GM12878 (cell line): ENCODE results near the gene RAB13. TPM values are rescaled to one million over a fixed set of nuclear protein-coding genes. Genes with fewer than 3 reads are reported as not detected.

Experiments used
- ASH2L ChIP-seq: fragments of 300-600, 200-600 bp; sonication (generic); IDR thresholded peaks from 2 replicates; pipeline ENCODE4 v1.6.1; 2017; ENCODE audit warnings: low read depth, mild to moderate bottlenecking, borderline replicate concordance
- BHLHE40 ChIP-seq, 2 experiments: fragments of 450-650 bp in 1 of 2; IDR thresholded peaks; 2 replicates each; pipeline ENCODE4 v1.6.1; 2011 to 2017; ENCODE audit warnings: low read depth in 2 of 2, borderline replicate concordance in 1 of 2, improper control_type of control experiment in 1 of 2, low read length in 1 of 2, mild to moderate bottlenecking in 1 of 2
- BRCA1 ChIP-seq: IDR thresholded peaks from 2 replicates; pipeline ENCODE4 v1.6.1; 2011; ENCODE audit warnings: low read depth, low read length, improper control_type of control experiment
- CBFB ChIP-seq: IDR thresholded peaks from 2 replicates; pipeline ENCODE4 v1.6.1; 2016; ENCODE audit warnings: antibody characterized with exemption, low read depth
- CHD2 ChIP-seq: IDR thresholded peaks from 2 replicates; pipeline ENCODE4 v1.6.1; 2011; ENCODE audit warnings: low read depth, low read length, improper control_type of control experiment, borderline replicate concordance
- DPF2 ChIP-seq: fragments of 450-650 bp; IDR thresholded peaks from 2 replicates; pipeline ENCODE4 v1.6.1; 2017; ENCODE audit warnings: mild to moderate bottlenecking
- EGR1 ChIP-seq, 2 experiments: IDR thresholded peaks; 1 replicate in 1 of 2; 2 replicates in 1 of 2; pipeline ENCODE4 v1.6.1; 2011 to 2012; ENCODE audit warnings: low read depth in 2 of 2, low read length in 2 of 2, borderline replicate concordance in 1 of 2, mild to moderate bottlenecking in 1 of 2, moderate library complexity in 1 of 2
- GABPA ChIP-seq: IDR thresholded peaks from 2 replicates; pipeline ENCODE4 v1.6.1; 2014; ENCODE audit warnings: antibody characterized with exemption, low read depth, mild to moderate bottlenecking, inconsistent platforms
- GATAD2B ChIP-seq: fragments of 450-650 bp; conservative IDR thresholded peaks from 2 replicates; pipeline ENCODE4 v1.6.1; 2017; ENCODE audit warnings: low read depth, mild to moderate bottlenecking, moderate library complexity
- HCFC1 ChIP-seq: fragments of 150-350 bp; IDR thresholded peaks from 2 replicates; pipeline ENCODE4 v1.6.1; 2014; ENCODE audit warnings: low read length
- IRF4 ChIP-seq: IDR thresholded peaks from 2 replicates; pipeline ENCODE4 v1.6.1; 2011; ENCODE audit warnings: low read depth, low read length
- MAX ChIP-seq: IDR thresholded peaks from 2 replicates; pipeline ENCODE4 v1.6.1; 2012; ENCODE audit warnings: low read depth, low read length, improper control_type of control experiment
- MTA3 ChIP-seq: IDR thresholded peaks from 2 replicates; pipeline ENCODE4 v1.6.1; 2012; ENCODE audit warnings: low read length, inconsistent platforms, borderline replicate concordance
- NBN ChIP-seq: fragments of 450-650 bp; IDR thresholded peaks from 2 replicates; pipeline ENCODE4 v1.6.1; 2016
- NRF1 ChIP-seq: conservative IDR thresholded peaks from 2 replicates; pipeline ENCODE4 v1.6.1; 2011; ENCODE audit warnings: mild to moderate bottlenecking, low read depth, low read length, improper control_type of control experiment
- PAX8 ChIP-seq: fragments of 450-650 bp; IDR thresholded peaks from 2 replicates; pipeline ENCODE4 v1.6.1; 2017; ENCODE audit warnings: mild to moderate bottlenecking, moderate library complexity
- RBBP5 ChIP-seq: fragments of 200-600 bp; sonication (generic); conservative IDR thresholded peaks from 2 replicates; pipeline ENCODE4 v1.6.1; 2016
- SMARCA5 ChIP-seq: fragments of 450-650 bp; IDR thresholded peaks from 2 replicates; pipeline ENCODE4 v1.6.1; 2017; ENCODE audit warnings: mild to moderate bottlenecking
- YY1 ChIP-seq: IDR thresholded peaks from 2 replicates; pipeline ENCODE4 v1.6.1; 2011; ENCODE audit warnings: low read depth, mild to moderate bottlenecking, low read length
- ZNF207 ChIP-seq: fragments of 450-650 bp; IDR thresholded peaks from 2 replicates; pipeline ENCODE4 v1.6.1; 2014; ENCODE audit warnings: antibody characterized with exemption, mild to moderate bottlenecking, borderline replicate concordance
- ZNF24 ChIP-seq: fragments of 450-650 bp; IDR thresholded peaks from 2 replicates; pipeline ENCODE4 v1.6.1; 2017; ENCODE audit warnings: antibody characterized with exemption, mild to moderate bottlenecking
- ZSCAN29 ChIP-seq: fragments of 450-650 bp; IDR thresholded peaks from 2 replicates; pipeline ENCODE4 v1.6.1; 2017; ENCODE audit warnings: mild to moderate bottlenecking, moderate library complexity
- polyA plus RNA-seq, 11 experiments: library from polyadenylated mRNA; depleted of rRNA in 4 of 11; unstranded in 6 of 11; stranded (reverse) in 5 of 11; fragments of >200 nt; fragmentation: Nextera tagmentation in 4 of 11; fragmentation: Illumina TruSeq in 1 of 11; extraction: Ambion mirVana in 4 of 11; extraction: Trizol in 1 of 11; gene quantifications; 1 replicate in 1 of 11; 2 replicates in 10 of 11; pipeline versions ENCODE4 v1.2.1 to v1.2.3, GENCODE V29; 2011 to 2016; ENCODE audit warnings: inconsistent platforms in 2 of 11, missing spikeins in 2 of 11, low read depth in 1 of 11
- total RNA-seq, 4 experiments: library from RNA; depleted of rRNA in 3 of 4; stranded (reverse); fragments of >200 nt in 3 of 4; fragmentation: Illumina TruSeq in 1 of 4; extraction: Trizol in 1 of 4; gene quantifications; 2 replicates each; pipeline versions ENCODE4 v1.2.1 to v1.2.3, GENCODE V29; 2013 to 2021
- TF ChIP-seq, protein P1 (sequence below): fragments of 450-650 bp; IDR thresholded peaks from 2 replicates; pipeline ENCODE4 v1.6.1; 2018; ENCODE audit warnings: borderline replicate concordance, mild to moderate bottlenecking; ENCODE audit not compliant: partially characterized antibody
- TF ChIP-seq, protein P2 (sequence below): fragments of 450-650 bp; IDR thresholded peaks from 2 replicates; pipeline ENCODE4 v1.6.1; 2016; ENCODE audit warnings: mild to moderate bottlenecking
- TF ChIP-seq, protein P3 (sequence below): fragments of 150-350 bp; IDR thresholded peaks from 2 replicates; pipeline ENCODE4 v1.6.1; 2016; ENCODE audit warnings: low read depth, low read length

The RAB13 gene
- total and polyA plus RNA-seq, 10 of the 15 experiments (the other 5 are each of a cell fraction or from before 2014, with no cell fraction given), result 0.75 to 30.7 (median 15.9) TPM

- TF ChIP-seq, protein P1, sequence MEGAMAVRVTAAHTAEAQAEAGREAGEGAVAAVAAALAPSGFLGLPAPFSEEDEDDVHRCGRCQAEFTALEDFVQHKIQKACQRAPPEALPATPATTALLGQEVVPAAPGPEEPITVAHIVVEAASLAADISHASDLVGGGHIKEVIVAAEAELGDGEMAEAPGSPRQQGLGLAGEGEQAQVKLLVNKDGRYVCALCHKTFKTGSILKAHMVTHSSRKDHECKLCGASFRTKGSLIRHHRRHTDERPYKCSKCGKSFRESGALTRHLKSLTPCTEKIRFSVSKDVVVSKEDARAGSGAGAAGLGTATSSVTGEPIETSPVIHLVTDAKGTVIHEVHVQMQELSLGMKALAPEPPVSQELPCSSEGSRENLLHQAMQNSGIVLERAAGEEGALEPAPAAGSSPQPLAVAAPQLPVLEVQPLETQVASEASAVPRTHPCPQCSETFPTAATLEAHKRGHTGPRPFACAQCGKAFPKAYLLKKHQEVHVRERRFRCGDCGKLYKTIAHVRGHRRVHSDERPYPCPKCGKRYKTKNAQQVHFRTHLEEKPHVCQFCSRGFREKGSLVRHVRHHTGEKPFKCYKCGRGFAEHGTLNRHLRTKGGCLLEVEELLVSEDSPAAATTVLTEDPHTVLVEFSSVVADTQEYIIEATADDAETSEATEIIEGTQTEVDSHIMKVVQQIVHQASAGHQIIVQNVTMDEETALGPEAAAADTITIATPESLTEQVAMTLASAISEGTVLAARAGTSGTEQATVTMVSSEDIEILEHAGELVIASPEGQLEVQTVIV, result no peak
- TF ChIP-seq NBN (peak; percentile 64; the same call in 1 of the 2 replicates), CBFB (peak; percentile 82; the same call in 1 of the 2 replicates), ASH2L (no peak), CHD2 (peak; percentile 91), NRF1 (no peak), YY1 (peak; percentile 80), SMARCA5 (0 out of 2 replicates have a peak, but pooled peaks have one; percentile 14), ZNF207 (0 out of 2 replicates have a peak, but pooled peaks have one; percentile 40), ZSCAN29 (no peak), DPF2 (peak; percentile 37), BHLHE40 (IDR thresholded peaks at IDR 0.05; ENCODE audit: borderline replicate concordance in 1 of 2, low read depth in 2 of 2, low read length in 1 of 2) (peak; percentile 37 to 55; a peak in 2 of 4 replicates), ZNF24 (no peak), BRCA1 (peak; percentile 45; the same call in 1 of the 2 replicates), RBBP5 (no peak), IRF4 (no peak), EGR1 (IDR thresholded peaks at IDR 0.05; ENCODE audit: borderline replicate concordance in 1 of 2, low read depth in 2 of 2, low read length in 2 of 2) (peak in 1 of 2 experiments; percentile 64; a peak in 1 of 3 replicates), GATAD2B (peak; percentile 34; the same call in 1 of the 2 replicates), MAX (peak; percentile 30; the same call in 1 of the 2 replicates), GABPA (no peak), PAX8 (no peak), MTA3 (no peak), HCFC1 (no peak; the same call in 1 of the 2 replicates)
- TF ChIP-seq, protein P2, sequence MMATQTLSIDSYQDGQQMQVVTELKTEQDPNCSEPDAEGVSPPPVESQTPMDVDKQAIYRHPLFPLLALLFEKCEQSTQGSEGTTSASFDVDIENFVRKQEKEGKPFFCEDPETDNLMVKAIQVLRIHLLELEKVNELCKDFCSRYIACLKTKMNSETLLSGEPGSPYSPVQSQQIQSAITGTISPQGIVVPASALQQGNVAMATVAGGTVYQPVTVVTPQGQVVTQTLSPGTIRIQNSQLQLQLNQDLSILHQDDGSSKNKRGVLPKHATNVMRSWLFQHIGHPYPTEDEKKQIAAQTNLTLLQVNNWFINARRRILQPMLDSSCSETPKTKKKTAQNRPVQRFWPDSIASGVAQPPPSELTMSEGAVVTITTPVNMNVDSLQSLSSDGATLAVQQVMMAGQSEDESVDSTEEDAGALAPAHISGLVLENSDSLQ, result peak; percentile 98
- TF ChIP-seq, protein P3, sequence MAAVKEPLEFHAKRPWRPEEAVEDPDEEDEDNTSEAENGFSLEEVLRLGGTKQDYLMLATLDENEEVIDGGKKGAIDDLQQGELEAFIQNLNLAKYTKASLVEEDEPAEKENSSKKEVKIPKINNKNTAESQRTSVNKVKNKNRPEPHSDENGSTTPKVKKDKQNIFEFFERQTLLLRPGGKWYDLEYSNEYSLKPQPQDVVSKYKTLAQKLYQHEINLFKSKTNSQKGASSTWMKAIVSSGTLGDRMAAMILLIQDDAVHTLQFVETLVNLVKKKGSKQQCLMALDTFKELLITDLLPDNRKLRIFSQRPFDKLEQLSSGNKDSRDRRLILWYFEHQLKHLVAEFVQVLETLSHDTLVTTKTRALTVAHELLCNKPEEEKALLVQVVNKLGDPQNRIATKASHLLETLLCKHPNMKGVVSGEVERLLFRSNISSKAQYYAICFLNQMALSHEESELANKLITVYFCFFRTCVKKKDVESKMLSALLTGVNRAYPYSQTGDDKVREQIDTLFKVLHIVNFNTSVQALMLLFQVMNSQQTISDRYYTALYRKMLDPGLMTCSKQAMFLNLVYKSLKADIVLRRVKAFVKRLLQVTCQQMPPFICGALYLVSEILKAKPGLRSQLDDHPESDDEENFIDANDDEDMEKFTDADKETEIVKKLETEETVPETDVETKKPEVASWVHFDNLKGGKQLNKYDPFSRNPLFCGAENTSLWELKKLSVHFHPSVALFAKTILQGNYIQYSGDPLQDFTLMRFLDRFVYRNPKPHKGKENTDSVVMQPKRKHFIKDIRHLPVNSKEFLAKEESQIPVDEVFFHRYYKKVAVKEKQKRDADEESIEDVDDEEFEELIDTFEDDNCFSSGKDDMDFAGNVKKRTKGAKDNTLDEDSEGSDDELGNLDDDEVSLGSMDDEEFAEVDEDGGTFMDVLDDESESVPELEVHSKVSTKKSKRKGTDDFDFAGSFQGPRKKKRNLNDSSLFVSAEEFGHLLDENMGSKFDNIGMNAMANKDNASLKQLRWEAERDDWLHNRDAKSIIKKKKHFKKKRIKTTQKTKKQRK, result no peak
Observed at GRCh38 chr1:153963030-153963849, 22.9 kb downstream of the RAB13 start, which contains the start of gene SLC39A1 (continued).
